Body of pancreas (tissue), 4 donors: ENCODE data around the gene KDM2A. TPM values are rescaled to one million over a fixed set of nuclear protein-coding genes. Genes with fewer than 3 reads are reported as not detected.
"Not testable (repeated sequence)": the region's sequence is repeated elsewhere in the genome, so short reads cannot be mapped to it uniquely, and the experiment has no call there.

Experiments used
- ATAC-seq: fragments of 150-250 bp; one replicate; pipeline ENCODE4 v1.9.1; 2016
- DNase-seq, 4 donors: peaks; one replicate each; pipeline ENCODE4 v3.0.0-alpha.2; 2019
- H3K27ac ChIP-seq, 4 donors: fragments of 200-600 bp; sonication (generic); 1 replicate in 3 of 4; 2 replicates in 1 of 4; pipeline versions ENCODE4 v1.5.1 to v1.6.1; 2016 to 2019; ENCODE audit warnings: mild to moderate bottlenecking in 1 of 4, mixed read lengths in 1 of 4, moderate library complexity in 1 of 4
- H3K27me3 ChIP-seq, 2 donors: fragments of 200-600 bp; sonication (generic); one replicate each; pipeline ENCODE4 v1.6.0; 2016; ENCODE audit warnings: mild to moderate bottlenecking in 1 of 2
- H3K36me3 ChIP-seq, 2 donors: fragments of 200-600 bp; sonication (generic); replicated peaks in 1 of 2; 2 replicates each; pipeline ENCODE4 v1.5.1; 2016; ENCODE audit warnings: low read depth in 2 of 2; ENCODE audit not compliant: insufficient read depth in 1 of 2
- H3K4me1 ChIP-seq: fragments of 200-600 bp; sonication (generic); one replicate; pipeline ENCODE4 v1.6.0; 2016
- H3K4me3 ChIP-seq, 2 donors: fragments of 200-600 bp; sonication (generic); 1 replicate in 1 of 2; 2 replicates in 1 of 2; pipeline ENCODE4 v1.5.1; 2016 to 2019
- H3K9me3 ChIP-seq, 3 donors: fragments of 200-600 bp; sonication (generic); 1 replicate in 2 of 3; 2 replicates in 1 of 3; pipeline ENCODE4 v1.5.1; 2016
- CTCF ChIP-seq, 7 experiments: fragments of 450-650 bp in 4 of 7; fragments of 200-600 bp in 3 of 7; sonication (generic) in 3 of 7; IDR thresholded peaks; one replicate each; pipeline ENCODE4 v1.5.1; 2016 to 2019; ENCODE audit warnings: antibody characterized with exemption in 7 of 7
- POLR2A ChIP-seq, 3 donors: fragments of 450-650 bp; IDR thresholded peaks; one replicate each; pipeline ENCODE4 v1.6.1; 2016; ENCODE audit warnings: antibody characterized with exemption in 3 of 3, mild to moderate bottlenecking in 2 of 3
- WGBS, 2 donors: methylation state at CpG; one replicate each; pipeline ENCODE4 v1.1.5; 2017; 5-methylcytosine and 5-hydroxymethylcytosine counted together
- intact Hi-C: fragments of 100-400 bp; cut with DNase I; formaldehyde crosslinking; loops from one replicate; pipeline ENCODE4 v1.15.1; 2023
- total RNA-seq, 2 donors: library from RNA; depleted of rRNA; stranded (reverse); fragments of >200 nt; gene quantifications; one replicate each; pipeline ENCODE4 v1.1.0, GENCODE V29; 2016

KDM2A gene
- total RNA-seq, 2 donors from 2014 or later = 26.5 to 29.0 TPM

GRCh38 chr11:67126986-67127385 is 7.9 kb downstream of the KDM2A start:
- Histone ChIP-seq H3K9me3 (no peaks in the 10 kb centered on the region), H3K36me3 (no peaks in the 10 kb centered on the region), H3K27me3 (no peaks in the 10 kb centered on the region), H3K4me3 (no peak overlapping the region), H3K27ac (no peak overlapping the region), H3K4me1 (peaks cover 26% of the 10 kb centered on the region)
- intact Hi-C loops = no loop called here
- TF ChIP-seq POLR2A (IDR thresholded peaks at IDR 0.05) = no peak
- TF ChIP-seq CTCF (IDR thresholded peaks at IDR 0.05) = no peak
- whole genome bisulfite sequencing, 2 donors = 79 to 84% methylated on average over 4 of the region's 4 CpGs
- no peak for DNase-seq
- no peak for ATAC-seq

- H3K36me3 ChIP-seq, ATAC-seq, H3K4me3 ChIP-seq, H3K27me3 ChIP-seq, H3K9me3 ChIP-seq, DNase-seq, H3K27ac ChIP-seq, intact Hi-C loops: not testable (repeated sequence)
- peaks cover 18% of the 10 kb centered on the region for H3K4me1 ChIP-seq
- WGBS, 2 donors = 88 to 89% methylated on average over 10 of the region's 10 CpGs
These were observed 11.8 kb downstream of the KDM2A start for GRCh38 chr11:67130861-67131260.

- H3K4me1 ChIP-seq = peaks cover 5% of the 10 kb centered on the region
- no peaks in the 10 kb centered on the region for H3K9me3 ChIP-seq
- intact Hi-C loops = no loop called here
- TF ChIP-seq POLR2A (IDR thresholded peaks at IDR 0.05) (no peak), CTCF (IDR thresholded peaks at IDR 0.05) (no peak)
- H3K4me3 ChIP-seq = no peak overlapping the region
- no peak overlapping the region for H3K27ac ChIP-seq
- ATAC-seq (no peak), DNase-seq (no peak)
- 77 to 79% methylated on average over 1 of the region's 1 CpG for WGBS, 2 donors
- peaks cover 0 to 14% of the 10 kb centered on the region in 2 donors for H3K36me3 ChIP-seq
- no peaks in the 10 kb centered on the region for H3K27me3 ChIP-seq
These were observed 17.1 kb downstream of the KDM2A start for GRCh38 chr11:67136156-67136555.

GRCh38 chr11:67138922-67139321 is 19.9 kb downstream of the KDM2A start:
- WGBS, 2 donors = 88 to 90% methylated on average over 4 of the region's 4 CpGs
- TF ChIP-seq CTCF (IDR thresholded peaks at IDR 0.05) (no peak), POLR2A (IDR thresholded peaks at IDR 0.05) (no peak)
- H3K4me3 ChIP-seq = no peak overlapping the region
- DNase-seq (no peak), ATAC-seq (no peak)
- intact Hi-C loops = no loop called here
- peaks cover 0 to 11% of the 10 kb centered on the region in 2 donors for H3K36me3 ChIP-seq
- no peaks in the 10 kb centered on the region for H3K4me1 ChIP-seq
- H3K27ac ChIP-seq = no peak overlapping the region
- no peaks in the 10 kb centered on the region for H3K27me3 ChIP-seq
- no peaks in the 10 kb centered on the region for H3K9me3 ChIP-seq

- intact Hi-C loops = no loop called here
- DNase-seq (no peak), ATAC-seq (no peak)
- H3K27me3 ChIP-seq = no peaks in the 10 kb centered on the region
- no peak for TF ChIP-seq CTCF (IDR thresholded peaks at IDR 0.05)
- no peak for TF ChIP-seq POLR2A (IDR thresholded peaks at IDR 0.05)
- 55 to 59% methylated on average over 5 of the region's 5 CpGs for WGBS, 2 donors
- H3K36me3 ChIP-seq = peaks cover 0 to 4% of the 10 kb centered on the region in 2 donors
- no peaks in the 10 kb centered on the region for H3K9me3 ChIP-seq
- H3K27ac ChIP-seq = no peak overlapping the region
- H3K4me1 ChIP-seq = peaks cover 20% of the 10 kb centered on the region
- no peak overlapping the region for H3K4me3 ChIP-seq
These were observed 27.6 kb downstream of the KDM2A start for GRCh38 chr11:67146516-67147226.
